ENCODE measurements around the gene CNTFR. TPM values are rescaled to one million over a fixed set of nuclear protein-coding genes. Genes with fewer than 3 reads are reported as not detected.

The CNTFR gene
- total RNA-seq, 2 experiments from 2014 or later = not detected

DNA sequence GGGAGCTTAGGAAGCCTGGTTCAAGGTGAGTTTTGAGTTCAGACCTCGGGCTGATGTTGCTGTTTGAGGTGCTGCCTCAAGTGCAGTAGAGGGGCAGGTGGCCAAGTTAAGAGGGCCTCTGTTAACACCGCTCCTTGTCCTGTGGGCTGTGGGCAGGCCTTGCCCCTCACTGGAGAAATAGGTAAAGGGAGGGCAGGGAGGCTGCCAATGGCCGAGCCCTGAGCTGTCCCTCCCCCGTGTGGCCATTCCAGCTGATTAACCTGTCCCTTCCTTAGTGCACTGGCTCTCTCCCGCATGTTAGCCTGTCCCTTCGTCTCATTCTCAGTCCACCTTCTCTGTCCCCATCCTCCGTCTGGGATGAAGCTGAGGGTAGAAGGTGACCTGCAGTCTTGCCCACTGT, 21.4 kb downstream of the CNTFR start:
- Mint-ChIP-seq H3K9me3 (no peaks in the 10 kb centered on the region), H3K36me3 (ENCODE audit: low read depth) (no peaks in the 10 kb centered on the region), H3K4me3 (no peak overlapping the region), H3K27me3 (peaks cover 23% of the 10 kb centered on the region), H3K27ac (no peak overlapping the region), H3K4me1 (ENCODE audit: low read depth) (no peaks in the 10 kb centered on the region)
- DNase-seq (no peak), ATAC-seq (no peak)
- POLR2A ChIA-PET = interaction anchor here (0.5 kb wide), 1 partner anchor 1951 kb away, joined by 3 read pairs; no protein-coding TSS in a partner anchor
- intact Hi-C loops (cut with micrococcal nuclease) = no loop called here
- CTCF ChIA-PET = no interaction called here
- TF ChIP-seq, protein P1, sequence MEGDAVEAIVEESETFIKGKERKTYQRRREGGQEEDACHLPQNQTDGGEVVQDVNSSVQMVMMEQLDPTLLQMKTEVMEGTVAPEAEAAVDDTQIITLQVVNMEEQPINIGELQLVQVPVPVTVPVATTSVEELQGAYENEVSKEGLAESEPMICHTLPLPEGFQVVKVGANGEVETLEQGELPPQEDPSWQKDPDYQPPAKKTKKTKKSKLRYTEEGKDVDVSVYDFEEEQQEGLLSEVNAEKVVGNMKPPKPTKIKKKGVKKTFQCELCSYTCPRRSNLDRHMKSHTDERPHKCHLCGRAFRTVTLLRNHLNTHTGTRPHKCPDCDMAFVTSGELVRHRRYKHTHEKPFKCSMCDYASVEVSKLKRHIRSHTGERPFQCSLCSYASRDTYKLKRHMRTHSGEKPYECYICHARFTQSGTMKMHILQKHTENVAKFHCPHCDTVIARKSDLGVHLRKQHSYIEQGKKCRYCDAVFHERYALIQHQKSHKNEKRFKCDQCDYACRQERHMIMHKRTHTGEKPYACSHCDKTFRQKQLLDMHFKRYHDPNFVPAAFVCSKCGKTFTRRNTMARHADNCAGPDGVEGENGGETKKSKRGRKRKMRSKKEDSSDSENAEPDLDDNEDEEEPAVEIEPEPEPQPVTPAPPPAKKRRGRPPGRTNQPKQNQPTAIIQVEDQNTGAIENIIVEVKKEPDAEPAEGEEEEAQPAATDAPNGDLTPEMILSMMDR (IDR thresholded peaks at IDR 0.05) = no peak

DNA sequence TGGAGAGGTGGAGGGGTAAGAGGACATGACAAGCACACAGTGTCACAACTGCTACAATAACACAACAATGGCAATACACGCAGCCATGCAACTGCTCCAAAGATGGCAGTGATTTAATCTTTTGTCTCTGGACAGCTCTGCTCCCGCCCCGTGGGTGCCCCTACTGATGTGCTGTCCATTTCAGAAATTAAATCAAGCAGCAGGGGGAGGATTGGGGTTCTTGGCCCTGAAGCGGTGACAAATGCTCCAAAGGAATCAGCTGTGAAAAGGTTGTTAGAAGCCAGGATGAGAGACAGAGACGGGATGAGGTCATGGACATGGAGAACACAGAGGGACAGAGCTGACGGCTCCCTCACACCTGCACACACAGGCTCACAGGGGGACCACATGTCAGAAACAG, 22.6 kb downstream of the CNTFR start:
- TF ChIP-seq, protein P1 (IDR thresholded peaks at IDR 0.05) = no peak
- peaks cover 27% of the 10 kb centered on the region for H3K27me3 Mint-ChIP-seq
- no peak overlapping the region for H3K27ac Mint-ChIP-seq
- CTCF ChIA-PET = no interaction called here
- POLR2A ChIA-PET = no interaction called here
- DNase-seq (no peak), ATAC-seq (no peak)
- no peaks in the 10 kb centered on the region for H3K36me3 Mint-ChIP-seq (ENCODE audit: low read depth)
- H3K4me3 Mint-ChIP-seq = no peak overlapping the region
- H3K9me3 Mint-ChIP-seq = no peaks in the 10 kb centered on the region
- intact Hi-C loops (cut with micrococcal nuclease) = no loop called here
- no peaks in the 10 kb centered on the region for H3K4me1 Mint-ChIP-seq (ENCODE audit: low read depth)

DNA sequence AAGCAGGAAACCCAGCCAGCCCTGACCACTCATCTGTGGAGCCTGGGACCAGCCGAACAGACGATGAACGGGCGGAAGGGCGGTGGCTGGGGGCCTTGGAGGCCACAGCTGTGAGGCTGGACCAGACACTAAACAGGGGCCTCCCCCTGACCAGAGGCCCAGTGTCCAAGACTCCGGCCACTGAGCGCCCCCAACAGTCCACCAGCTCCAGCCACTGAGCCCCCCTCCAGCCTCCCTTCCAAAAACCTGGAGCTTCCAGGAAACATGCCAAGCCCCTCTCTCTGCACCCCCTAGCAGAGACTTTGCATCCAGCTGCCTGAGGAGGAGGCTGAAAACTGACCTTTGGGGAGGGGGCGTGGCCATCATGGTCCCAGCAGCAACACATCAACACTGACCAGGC, 23.2 kb downstream of the CNTFR start:
- Mint-ChIP-seq H3K27me3 (peaks cover 27% of the 10 kb centered on the region), H3K4me1 (ENCODE audit: low read depth) (no peaks in the 10 kb centered on the region), H3K36me3 (ENCODE audit: low read depth) (no peaks in the 10 kb centered on the region), H3K4me3 (no peak overlapping the region), H3K9me3 (no peaks in the 10 kb centered on the region), H3K27ac (no peak overlapping the region)
- ATAC-seq (no peak), DNase-seq (no peak)
- TF ChIP-seq, protein P1 (IDR thresholded peaks at IDR 0.05) = no peak
- intact Hi-C loops (cut with micrococcal nuclease) = no loop called here
- ChIA-PET POLR2A (no interaction called here), CTCF (no interaction called here)

DNA sequence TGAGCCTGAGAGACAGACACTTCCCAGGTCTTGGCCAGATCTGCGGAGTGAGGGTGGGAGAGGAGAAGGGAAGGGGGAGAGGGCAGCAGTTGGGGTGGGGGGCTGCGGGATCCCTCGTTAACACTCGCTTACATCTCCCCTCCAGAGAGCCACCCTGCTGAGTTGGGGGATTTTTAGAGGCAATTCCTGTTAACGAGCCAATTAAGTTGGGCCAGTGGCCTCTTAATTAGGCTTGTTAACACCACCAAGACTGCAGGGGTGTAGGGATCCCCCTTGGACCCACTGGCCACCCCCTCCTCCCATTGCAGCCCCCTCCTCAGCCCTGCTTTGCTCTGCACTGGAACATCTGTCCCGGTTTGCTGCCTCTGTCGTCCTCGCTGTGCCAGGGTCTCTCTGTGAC, 23.7 kb downstream of the CNTFR start:
- no peaks in the 10 kb centered on the region for H3K36me3 Mint-ChIP-seq (ENCODE audit: low read depth)
- intact Hi-C loops (cut with micrococcal nuclease) = no loop called here
- CTCF ChIA-PET = no interaction called here

DNA sequence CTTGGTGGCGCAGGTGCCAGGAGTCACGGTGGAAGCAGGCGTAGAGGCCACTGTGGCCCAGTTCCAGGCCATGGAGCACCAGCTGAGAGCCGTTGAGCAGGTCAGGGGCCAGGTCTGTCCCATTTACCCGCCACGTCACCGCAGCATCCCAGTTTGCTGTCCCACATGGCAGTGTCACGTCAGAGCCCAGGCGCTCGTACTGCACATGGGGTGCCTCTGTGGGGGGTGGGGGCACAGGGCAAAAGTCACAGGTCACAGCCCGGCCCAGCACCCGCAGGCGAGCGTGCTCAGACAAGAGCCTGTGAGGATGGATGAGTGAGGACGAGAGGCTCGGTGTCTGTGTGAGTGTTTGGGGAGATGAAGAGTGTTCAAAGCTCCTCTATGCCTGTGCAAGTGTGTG, 24.9 kb downstream of the CNTFR start:
- ChIA-PET CTCF (interaction anchor here (1.8 to 4.1 kb wide), 2 partner anchors 27 to 39 kb away, joined by 6 to 43 read pairs; no protein-coding TSS in a partner anchor), POLR2A (no interaction called here)
- Mint-ChIP-seq H3K4me3 (no peak overlapping the region), H3K9me3 (no peaks in the 10 kb centered on the region), H3K27ac (no peak overlapping the region), H3K36me3 (ENCODE audit: low read depth) (no peaks in the 10 kb centered on the region), H3K27me3 (peaks cover 31% of the 10 kb centered on the region), H3K4me1 (ENCODE audit: low read depth) (no peaks in the 10 kb centered on the region)
- TF ChIP-seq, protein P1 (IDR thresholded peaks at IDR 0.05) = no peak
- no peak for ATAC-seq
- DNase-seq = no peak
- intact Hi-C loops (cut with micrococcal nuclease) = no loop called here

More for the DNA sequence above, 23.7 kb downstream of the CNTFR start:
- POLR2A ChIA-PET = no interaction called here
- DNase-seq (no peak), ATAC-seq (no peak)
- Mint-ChIP-seq H3K9me3 (no peaks in the 10 kb centered on the region), H3K4me3 (no peak overlapping the region), H3K27me3 (peaks cover 28% of the 10 kb centered on the region), H3K27ac (no peak overlapping the region), H3K4me1 (ENCODE audit: low read depth) (no peaks in the 10 kb centered on the region)
- TF ChIP-seq, protein P1 (IDR thresholded peaks at IDR 0.05) = no peak
